ENCODE results near the gene AIFM3.
"Not testable (repeated sequence)": the region's sequence is repeated elsewhere in the genome, so short reads cannot be mapped to it uniquely, and the experiment has no call there.

Gene AIFM3

GRCh38 chr22:20940904-20941385 is 26.1 kb upstream of the AIFM3 start:
- no peak for DNase-seq (ENCODE audit: low spot score)

- DNase-seq (ENCODE audit: low spot score): not testable (repeated sequence)
Measured at GRCh38 chr22:20942203-20942902, 24.7 kb upstream of the AIFM3 start.

GRCh38 chr22:20943104-20943933 is 23.7 kb upstream of the AIFM3 start:
- no peak for DNase-seq (ENCODE audit: low spot score)

DNA sequence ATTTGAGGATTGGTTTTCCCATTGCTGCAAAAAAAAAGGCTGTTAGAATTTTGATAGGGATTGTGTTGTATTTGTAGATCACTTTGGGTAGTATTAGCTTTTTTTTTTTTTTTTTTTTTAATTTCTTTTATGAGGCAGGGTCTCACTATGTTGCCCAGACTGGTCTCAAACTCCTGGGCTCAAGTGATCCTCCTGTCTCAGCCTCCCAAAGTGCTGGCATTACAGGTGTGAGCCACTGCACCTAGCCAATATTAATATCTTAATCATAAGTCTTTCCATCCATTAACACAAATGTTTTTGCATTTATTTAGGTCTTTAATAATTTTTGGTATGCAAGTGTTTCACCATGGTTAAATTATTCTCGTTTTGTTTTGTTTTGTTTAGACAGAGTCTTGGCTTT is 23.0 kb upstream of the AIFM3 start:
- DNase-seq (ENCODE audit: low spot score): no peak

DNA sequence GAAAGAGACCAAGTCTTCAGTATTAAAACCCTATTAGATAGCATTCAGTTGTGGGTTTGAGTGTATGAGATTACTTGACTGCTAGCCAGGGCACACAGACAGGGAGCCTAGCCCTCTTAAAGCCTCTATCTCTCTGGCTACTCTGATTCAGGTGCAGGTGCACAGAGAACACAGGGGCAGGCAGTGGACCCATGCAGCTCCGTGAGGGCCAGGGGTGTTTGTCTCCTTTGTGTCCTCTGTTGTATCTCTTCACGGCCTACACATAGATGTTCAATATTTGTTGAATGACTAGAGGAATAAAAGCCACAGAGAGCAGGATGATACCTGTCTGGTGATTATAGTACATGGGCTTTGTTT is 21.5 kb upstream of the AIFM3 start:
- no peak for DNase-seq (ENCODE audit: low spot score)

GRCh38 chr22:20946080-20946986 is 20.7 kb upstream of the AIFM3 start:
- no peak for DNase-seq (ENCODE audit: low spot score)

DNA sequence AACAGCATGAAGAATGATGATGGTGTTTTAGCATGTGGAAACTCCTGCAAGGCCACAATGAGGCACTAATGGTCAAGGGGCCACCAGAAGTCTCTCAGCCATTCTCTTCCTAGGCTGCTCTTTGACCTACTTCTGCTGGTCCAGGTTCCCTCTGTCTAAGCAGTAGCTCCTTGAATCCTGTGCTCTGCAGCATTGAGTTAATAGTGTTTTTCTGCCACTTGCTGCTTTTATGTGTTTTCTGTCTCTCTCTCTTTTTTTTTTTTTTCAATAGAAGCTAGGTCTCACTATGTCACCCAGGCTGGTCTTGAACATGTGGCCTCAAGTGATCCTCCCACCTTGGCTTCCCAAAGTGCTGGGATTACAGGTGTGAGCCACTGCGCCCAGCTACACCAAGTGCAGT is 20.1 kb upstream of the AIFM3 start:
- DNase-seq (ENCODE audit: low spot score): no peak

- DNase-seq (ENCODE audit: low spot score): no peak
Measured at GRCh38 chr22:20948450-20948849, 18.6 kb upstream of the AIFM3 start.

- no peak for DNase-seq (ENCODE audit: low spot score)
Measured at GRCh38 chr22:20948989-20949388, 18.1 kb upstream of the AIFM3 start.

GRCh38 chr22:20949698-20950183 is 17.3 kb upstream of the AIFM3 start:
- DNase-seq (ENCODE audit: low spot score): no peak

DNA sequence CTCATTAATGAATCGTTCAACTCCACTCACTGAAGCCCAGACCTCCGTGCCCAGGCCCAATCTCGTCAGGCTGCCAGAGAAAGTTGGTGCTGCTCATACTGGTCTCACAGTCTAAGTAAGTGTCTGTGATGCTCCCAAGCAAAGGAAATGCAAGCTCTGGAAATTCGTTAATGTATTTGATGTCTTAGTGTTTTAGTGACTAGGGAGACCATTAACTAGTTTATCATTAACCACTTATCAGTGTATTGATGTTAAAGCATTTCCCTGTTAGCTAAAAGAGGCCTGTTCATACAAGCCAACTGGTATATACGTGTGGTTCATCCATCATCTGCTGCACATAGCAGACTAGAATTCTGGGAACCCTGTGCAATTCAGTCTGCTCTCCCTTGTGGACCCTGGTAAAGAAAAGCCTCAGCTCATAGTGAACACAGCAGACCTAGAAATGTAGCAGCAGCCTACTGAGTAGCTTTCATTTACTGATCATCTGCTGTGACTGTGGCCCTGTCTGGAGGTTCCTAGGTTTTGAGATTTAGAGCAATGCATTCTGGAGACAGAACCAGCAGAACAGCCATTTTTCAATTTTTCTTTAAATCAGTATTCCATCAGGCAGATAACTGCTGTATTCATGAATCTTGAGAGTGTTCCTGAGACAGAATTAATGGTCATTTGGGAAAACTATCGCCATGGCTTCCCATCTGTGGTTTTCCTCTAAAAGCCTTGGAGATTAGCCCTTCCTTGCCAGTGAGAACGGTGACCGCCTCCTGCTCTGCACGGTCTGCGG is 15.7 kb upstream of the AIFM3 start:
- no peak for DNase-seq (ENCODE audit: low spot score)

DNA sequence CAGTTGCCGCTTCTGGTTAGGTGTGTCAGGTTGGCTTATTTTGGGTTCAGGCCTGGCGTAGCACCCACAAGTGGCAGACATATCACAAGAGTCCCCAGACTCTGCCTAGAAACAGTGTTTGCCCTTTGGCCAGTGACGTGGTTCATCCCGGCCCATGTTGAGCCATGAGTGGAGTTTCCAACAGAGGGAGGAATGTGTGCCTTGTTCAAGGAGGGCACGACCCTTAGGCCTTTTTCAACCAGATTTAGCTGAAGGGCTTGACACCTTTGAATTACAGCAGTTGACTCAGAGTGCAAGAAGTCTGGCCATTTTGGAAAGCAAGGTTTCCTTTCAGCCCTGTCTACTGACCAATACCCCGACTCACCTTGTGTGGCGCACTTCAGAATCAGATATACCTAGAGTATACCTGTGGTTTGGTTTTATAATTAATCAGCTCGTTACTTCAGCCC is 15.1 kb upstream of the AIFM3 start:
- no peak for DNase-seq (ENCODE audit: low spot score)

DNA sequence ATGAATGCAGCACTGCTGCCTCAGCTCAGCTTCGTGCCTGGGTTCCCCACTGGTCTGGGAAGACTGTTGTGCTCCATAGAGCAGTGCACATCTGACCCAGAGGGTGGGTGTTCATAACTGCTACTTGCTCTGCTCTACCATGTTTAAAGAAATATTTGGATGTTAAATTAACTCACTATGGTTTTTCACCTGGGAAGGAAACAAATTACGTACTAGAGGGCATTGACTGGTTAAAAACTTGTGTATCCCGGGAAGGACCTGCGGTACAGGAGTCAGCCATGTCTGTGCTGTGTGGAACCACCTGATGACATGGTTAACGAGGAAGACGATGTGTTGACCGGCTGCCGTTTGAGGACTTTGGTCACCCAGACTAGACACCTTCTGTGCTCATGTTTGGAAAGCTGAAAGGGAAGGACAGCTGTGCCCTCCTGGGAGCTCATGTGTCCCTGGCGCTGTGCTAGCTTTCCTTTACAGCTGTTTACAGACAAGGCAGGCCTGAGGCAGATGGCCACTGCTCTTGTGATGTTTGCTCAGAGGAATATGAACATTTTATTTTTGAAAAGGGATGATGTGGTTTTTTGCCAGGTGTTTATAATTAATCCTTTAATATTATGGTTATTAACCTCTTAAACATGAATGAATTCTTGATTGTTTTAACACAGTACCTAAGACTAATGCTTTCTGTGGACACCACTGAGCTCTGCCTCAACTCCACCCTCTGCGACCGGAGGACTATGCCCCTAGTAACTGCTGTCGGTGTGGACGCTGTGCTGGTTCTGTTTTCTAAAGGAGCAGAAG is 14.3 kb upstream of the AIFM3 start:
- no peak for DNase-seq (ENCODE audit: low spot score)

DNA sequence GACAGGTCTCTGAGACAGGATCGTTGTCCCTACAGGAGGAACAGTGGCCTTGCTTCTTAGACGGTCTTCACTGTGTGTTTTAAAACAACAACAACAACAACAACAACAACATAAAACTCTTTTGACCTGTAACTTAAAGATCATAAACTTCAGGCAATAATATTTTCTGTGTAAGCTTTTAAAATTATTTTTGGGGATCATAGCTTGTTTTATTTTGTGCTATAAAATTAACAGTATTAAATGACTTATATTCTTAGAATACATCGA is 13.8 kb upstream of the AIFM3 start:
- DNase-seq (ENCODE audit: low spot score): no peak

DNA sequence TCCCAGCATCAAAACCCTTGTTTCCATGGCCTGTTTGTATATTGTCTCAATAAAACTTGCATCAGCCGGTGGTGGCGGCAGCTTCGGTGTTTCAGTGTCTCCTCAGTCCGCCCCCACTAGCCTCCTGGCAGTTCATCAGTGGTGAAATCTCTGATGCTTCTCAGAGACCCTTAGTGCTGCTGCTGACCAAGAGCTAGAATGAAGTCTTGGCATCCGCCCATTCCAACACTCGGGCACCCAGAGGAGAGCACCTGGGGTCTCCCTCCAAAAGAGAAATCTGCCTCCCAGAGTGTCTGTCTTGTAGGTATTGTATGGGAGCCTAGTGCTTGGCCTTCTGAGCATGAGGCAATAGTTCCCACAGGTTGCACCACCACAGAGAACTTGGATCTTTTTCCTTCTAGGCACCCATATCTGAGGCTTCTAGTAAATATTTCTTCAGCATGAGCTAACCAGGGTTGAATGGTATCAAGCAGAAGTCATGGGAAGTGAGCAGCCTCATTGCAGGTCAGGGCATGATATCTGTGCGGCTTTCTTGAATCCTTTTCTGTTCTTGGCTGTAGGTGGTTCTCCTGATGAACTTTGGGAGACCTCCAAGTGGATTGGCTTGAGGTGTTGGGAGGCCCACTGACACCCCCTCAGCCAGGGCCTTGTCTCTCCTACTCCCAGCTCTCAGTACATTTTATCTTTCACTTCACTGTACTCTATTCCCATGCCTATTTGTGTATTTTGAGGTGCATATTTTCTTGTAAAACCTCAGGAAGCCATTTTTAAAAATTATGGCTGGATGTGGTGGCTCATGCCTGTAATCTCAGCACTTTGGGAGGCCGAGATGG is 13.2 kb upstream of the AIFM3 start:
- no peak for DNase-seq (ENCODE audit: low spot score)

DNA sequence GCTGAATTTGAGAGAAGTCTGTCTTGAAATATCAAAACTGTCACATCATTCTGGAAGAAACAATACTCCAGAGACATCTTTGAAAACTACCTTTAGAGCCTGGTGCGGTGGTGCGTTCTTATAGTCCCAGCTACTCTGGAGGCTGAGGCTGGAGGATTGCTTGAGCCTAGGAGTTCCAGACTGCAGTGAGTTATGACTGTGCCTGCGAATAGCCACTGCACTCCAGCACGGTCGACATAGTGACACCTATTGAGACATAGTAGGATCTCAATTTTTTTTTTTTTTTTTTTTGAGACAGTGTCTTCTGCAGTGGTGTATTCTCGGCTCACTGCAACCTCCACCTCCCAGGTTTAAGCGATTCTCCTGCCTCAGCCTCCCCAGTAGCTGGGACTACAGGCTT is 11.5 kb upstream of the AIFM3 start:
- no peak for DNase-seq (ENCODE audit: low spot score)

- no peak for DNase-seq (ENCODE audit: low spot score)
Measured at GRCh38 chr22:20956258-20957101, 10.6 kb upstream of the AIFM3 start.

- no peak for DNase-seq (ENCODE audit: low spot score)
Measured at GRCh38 chr22:20957102-20957682, 9.9 kb upstream of the AIFM3 start.
